Hepatic stellate cell (primary cell): Measurements from ENCODE around the gene SERGEF.

Experiments used
- DNase-seq: peaks from one replicate; pipeline ENCODE4 v3.0.0; 2011; ENCODE audit warnings: low spot score

The SERGEF gene

GRCh38 chr11:17859552-17859951, 153.3 kb downstream of the SERGEF start:
- no peak for DNase-seq

DNA sequence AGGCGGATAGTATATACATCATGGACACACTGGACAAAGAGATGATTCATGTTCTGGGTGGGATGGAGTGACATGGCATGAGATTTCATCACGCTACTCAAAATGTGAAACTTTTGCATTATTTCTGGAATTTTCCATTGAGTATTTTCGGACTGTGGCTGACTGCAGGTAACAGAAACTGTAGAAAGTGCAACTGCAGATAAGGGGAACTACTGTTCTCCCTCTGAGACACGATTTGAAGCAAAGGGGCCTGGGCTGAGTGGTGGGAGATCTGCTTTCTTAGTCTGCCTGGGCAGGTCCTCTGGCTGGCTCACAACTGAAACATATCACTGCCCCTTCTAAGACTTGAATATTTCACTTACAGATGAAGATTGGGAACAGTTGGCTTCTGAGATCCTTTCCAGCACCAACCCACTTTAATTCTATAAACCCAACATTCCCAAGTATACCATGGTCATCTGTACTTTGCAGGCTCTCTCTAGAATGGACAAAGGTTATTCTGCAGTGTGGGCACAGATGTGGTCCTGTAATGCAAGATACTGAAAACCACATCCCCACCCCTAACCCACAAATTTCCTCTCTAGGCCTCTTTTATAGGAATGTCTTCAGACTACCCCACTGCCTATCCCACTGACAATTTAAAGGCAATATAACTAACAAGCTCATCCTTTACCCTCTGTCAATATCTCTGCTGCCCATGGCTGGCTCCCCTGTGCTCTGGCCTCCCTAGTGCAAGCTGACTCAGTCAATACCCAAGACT, 157.1 kb downstream of the SERGEF start:
- no peak for DNase-seq

DNA sequence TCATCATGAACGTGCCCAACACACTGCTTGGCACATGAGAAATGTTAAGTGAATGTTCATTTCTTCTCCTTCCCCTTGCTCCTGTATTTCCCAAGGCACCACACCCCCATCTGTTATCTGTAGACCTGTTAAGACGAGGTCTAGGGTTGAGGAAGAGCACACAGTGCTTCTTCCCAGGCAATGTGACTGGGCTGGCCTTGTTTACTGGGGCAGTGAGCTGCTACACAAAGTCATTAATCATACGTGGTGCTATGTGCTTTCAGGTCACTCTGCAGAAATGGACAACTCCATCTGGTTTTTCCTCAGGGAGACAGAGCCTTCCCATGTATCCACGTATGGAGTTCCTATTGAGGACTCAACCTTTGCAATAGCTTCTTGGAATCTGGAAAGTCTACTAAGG, 159.6 kb downstream of the SERGEF start:
- DNase-seq, result no peak

- no peak for DNase-seq
These were observed 160.6 kb downstream of the SERGEF start for GRCh38 chr11:17852246-17852645.

GRCh38 chr11:17851697-17852096, 161.2 kb downstream of the SERGEF start:
- DNase-seq, result no peak

GRCh38 chr11:17850336-17850735, 162.5 kb downstream of the SERGEF start:
- no peak for DNase-seq

GRCh38 chr11:17848715-17849114, 164.1 kb downstream of the SERGEF start:
- DNase-seq, result no peak

DNA sequence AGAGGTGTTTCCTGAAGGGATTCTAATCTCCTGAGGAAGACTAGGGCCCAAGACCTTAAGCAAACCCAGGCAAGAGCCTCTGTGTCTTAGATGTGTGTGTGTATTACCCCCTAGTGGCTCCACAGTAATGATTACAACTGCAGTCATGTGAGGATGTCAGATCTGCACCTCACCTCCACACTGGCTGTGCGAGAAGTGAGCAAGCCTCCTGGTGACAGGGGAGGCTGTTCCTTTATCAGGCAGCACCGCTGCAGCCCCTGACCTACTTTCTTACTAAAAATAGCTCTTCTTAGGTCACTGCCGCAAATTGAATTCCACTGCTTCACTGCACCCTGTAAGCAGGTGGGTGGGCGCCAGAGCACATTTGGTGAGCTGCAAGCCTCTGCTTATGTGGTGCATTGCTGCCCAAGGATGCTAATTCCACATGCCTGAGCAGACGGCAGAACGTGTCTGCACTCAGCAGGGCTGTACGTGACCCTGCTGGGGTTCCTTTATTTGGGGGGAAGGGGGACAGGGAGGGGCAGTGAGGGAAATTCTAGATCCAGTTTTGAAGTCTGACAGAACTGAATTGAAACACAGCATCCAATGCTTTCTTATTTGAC, 165.9 kb downstream of the SERGEF start:
- DNase-seq, result peak; percentile 6

- peak; percentile 10 for DNase-seq
These were observed 167.4 kb downstream of the SERGEF start for GRCh38 chr11:17845431-17845881.

DNA sequence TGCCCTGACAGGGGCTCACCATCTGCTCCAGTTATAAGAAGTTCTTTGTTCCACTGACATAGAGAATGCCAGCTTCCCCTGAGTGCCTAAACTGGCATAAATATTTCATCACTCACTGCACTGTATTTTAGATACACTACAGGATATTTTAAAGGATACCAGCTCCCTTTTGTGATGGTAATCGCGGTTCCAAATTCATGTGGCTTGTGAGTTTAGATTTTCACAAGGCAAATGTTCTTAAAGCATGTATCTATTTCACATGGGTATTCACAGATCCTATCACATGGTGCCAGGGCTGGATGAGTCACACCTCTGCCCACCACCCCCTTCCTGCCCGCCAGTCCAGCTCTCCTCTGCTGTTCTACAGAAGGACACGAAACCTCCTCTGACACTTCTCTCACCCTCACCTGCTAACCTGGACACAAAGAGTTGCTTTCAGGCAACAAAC, 172.7 kb downstream of the SERGEF start:
- DNase-seq, result no peak

DNA sequence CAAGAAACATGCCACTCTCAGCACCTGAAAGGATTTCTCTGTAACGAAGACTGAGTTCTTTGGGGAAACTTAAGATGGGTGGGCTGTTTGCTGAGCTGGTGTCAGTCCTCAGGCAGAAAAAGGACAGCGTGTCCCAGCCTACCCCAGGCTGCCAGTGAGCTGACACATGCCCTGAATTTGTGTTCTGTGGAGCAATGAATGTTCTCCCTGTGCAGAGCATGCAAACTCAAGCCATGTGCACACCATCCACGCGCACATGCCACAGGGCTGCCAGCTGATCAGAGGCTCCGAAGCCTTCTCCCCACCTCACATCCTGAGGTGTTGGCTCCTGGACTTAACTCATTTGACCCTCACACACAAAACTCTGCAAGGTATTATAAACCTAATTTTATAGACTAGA, 173.4 kb downstream of the SERGEF start:
- no peak for DNase-seq

DNA sequence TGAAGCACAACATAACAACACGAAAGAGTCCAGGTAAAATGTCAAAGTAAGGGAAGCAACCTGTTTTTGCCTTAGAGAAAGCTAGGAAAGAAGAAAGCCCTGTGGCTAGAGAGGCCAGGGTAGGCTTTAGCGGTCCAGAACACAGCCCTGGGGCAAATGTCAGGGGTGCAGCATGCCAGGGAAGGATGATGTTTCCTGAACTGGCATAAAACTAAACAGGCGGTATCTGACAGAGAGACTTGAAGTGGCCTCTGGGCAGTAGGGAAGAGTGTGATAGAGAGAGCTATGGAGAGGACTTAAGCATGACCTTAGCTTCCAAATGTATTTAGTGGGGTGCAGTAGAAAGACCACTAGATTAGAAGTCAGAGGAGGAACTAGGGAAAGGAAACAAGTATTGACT, 174.7 kb downstream of the SERGEF start:
- no peak for DNase-seq

- DNase-seq, result no peak
These were observed 181.0 kb downstream of the SERGEF start for GRCh38 chr11:17831883-17832282.

GRCh38 chr11:17831228-17831627, 181.6 kb downstream of the SERGEF start:
- DNase-seq, result no peak

- DNase-seq, result no peak
These were observed 184.5 kb downstream of the SERGEF start for GRCh38 chr11:17828311-17828751.

DNA sequence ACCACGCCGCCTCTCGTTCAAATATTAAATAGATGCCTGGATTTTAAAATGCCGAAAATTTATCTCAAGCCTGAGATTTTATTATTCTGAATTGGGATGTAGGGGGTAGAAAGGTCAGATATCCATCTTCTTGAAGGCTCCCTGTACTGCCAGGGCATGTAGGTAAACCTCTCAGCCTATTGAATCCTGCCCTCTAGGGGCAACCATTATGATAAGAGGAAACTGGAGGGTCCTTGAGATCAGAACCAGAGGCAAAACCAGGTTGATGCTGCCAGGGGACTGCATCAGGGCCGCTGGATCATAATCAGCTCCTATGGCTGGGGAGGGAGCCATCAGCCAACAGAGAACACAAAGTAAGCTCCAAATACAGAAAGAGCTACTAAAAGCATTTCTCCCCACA, 185.8 kb downstream of the SERGEF start:
- no peak for DNase-seq

DNA sequence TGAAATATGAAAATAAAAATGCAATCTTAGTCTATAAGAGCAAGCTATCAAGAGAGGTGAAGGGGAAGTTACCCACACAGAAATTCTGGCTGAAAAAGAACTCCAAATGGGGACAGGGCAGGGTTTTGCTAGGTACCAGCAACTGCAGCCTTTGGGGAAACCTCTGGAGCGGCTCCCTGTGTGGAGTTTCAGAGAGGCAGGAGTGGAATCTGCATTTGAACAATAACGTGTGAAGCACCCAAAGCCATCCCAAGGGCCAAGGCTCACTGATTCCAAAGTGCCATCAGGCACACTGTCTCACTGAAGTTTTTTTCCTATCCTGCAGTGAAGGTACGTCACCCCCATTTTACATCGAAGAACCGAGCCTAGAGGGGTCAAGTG, 190.5 kb downstream of the SERGEF start:
- DNase-seq, result no peak

- DNase-seq, result peak; percentile 59
These were observed 191.0 kb downstream of the SERGEF start for GRCh38 chr11:17821648-17822400.

DNA sequence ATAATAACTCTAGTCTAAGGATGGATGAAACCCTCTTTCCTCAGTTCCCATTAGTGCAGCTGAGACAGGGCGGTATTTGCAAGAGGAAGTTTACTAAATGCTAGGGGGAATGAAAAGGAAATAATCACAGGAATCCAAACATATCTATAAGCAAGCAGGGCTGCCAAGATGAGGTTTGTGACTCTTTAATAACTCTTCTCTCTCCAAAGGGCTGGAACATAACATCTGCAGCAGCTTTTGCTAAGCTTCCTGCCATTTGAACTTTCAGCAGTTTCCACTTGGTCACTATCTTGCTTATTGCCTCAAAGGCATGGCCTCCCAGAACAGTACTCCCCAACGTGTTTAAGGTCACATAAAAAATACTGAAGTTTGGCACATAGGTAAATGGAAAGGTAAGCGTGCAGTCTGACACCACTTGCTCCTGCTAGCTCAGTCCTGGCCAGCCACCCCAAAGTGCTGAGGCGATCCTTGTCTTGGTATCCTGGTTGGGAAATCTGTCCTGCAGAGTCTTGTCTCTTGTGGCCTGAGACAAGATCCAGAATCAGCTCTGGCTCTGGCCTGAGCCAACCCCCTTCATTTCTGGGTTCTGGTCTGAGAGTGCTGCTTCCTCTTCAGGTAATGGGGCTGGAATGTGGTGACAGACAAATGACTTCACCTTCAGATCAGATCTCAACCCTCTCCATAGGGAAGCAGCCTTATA, 196.5 kb downstream of the SERGEF start:
- no peak for DNase-seq

DNA sequence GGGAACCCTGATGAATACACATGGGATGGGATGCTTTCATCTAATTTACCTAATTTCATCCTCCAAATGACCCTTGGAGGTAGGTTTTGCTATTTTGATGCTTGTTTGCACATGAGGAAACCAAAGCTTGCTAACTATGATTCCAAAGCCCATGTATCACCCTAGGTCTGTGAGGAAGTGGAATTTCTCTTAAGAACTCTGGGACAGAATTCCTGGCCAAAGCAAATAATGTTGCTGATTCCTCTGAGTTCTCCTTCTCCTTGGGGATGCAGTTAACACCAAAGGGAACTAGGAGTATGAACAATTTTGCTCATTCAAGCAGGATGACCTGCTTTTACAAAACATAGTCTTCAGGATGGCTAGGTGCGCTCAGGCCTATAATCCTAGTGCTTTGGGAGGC, 198.3 kb downstream of the SERGEF start:
- DNase-seq, result no peak

GRCh38 chr11:17813391-17814059, 199.3 kb downstream of the SERGEF start:
- DNase-seq, result no peak

- DNase-seq, result no peak
These were observed 200.0 kb downstream of the SERGEF start for GRCh38 chr11:17812865-17813187.
